ENCODE measurements around the gene FCHO2. TPM values are rescaled to one million over a fixed set of nuclear protein-coding genes. Genes with fewer than 3 reads are reported as not detected.

FCHO2 gene
- total and polyA plus RNA-seq, 2 of the 8 experiments (the other 6 are each of a cell fraction or from before 2014, with no cell fraction given): 4.3 to 15.7 TPM

DNA sequence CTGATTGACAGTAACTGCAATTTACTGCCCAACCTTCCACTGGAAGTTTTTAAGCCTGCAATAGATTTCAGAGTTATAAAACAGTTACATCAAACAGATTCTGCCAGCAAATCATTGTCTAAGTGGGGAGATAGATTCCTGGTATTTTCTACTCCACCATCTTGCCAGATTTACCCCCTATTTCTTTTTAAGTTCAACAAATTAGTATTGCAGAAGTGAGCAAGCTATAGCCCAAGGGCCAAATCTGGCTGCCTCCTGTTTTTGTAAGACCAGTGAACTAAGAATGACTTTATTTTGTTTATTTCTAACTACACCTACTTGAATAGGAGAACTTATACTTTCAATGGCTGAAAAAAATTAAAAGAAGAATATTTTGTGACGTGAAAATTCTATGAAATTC is 155.7 kb downstream of the FCHO2 start (continued):
- TF ChIP-seq SP4 (IDR thresholded peaks at IDR 0.05; ENCODE audit: low read length) (no peak), BCL11A (IDR thresholded peaks at IDR 0.05; ENCODE audit: low read depth in 2 of 2, low read length in 2 of 2) (no peak), ATF2 (IDR thresholded peaks at IDR 0.05; ENCODE audit: low read length) (no peak)
